Gastrocnemius medialis (tissue), 4 donors: ENCODE results near the gene SPOCK1.

Experiments
- CTCF ChIP-seq, 5 experiments: fragments of 450-650 bp in 3 of 5; fragments of 200-600 bp in 2 of 5; sonication (generic) in 2 of 5; IDR thresholded peaks in 4 of 5; conservative IDR thresholded peaks in 1 of 5; 1 replicate in 4 of 5; 2 replicates in 1 of 5; pipeline ENCODE4 v1.5.1; 2016 to 2019; ENCODE audit warnings: antibody characterized with exemption in 5 of 5, mild to moderate bottlenecking in 3 of 5, moderate library complexity in 3 of 5
- POLR2A ChIP-seq, 2 donors: fragments of 450-650 bp; IDR thresholded peaks; one replicate each; pipeline ENCODE4 v1.6.1; 2017; ENCODE audit warnings: antibody characterized with exemption in 2 of 2, mild to moderate bottlenecking in 2 of 2, moderate library complexity in 2 of 2

DNA sequence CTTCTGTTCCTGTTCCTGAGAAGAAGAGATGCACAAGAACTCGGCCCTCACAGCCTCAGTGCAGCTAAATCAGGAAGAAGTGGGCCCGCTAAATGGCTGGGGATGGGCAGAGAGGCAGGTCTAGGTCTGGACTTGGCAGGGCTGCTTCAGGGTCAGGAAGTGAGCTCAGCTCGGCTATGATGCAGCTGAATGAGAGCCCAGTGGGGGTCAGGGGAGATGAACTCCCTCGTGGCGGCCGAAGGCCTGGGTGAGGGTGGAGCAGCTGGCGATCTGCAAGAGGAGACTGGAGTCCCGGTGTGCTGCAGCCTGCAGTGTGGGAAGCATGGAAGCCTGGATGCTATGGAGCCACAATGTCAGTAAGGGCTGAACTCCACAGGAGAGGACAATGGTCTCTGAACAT, 466.2 kb downstream of the SPOCK1 start:
- no peak for TF ChIP-seq CTCF (IDR thresholded peaks at IDR 0.05 in 4 of 5, conservative IDR thresholded peaks at IDR 0.05 in 1 of 5)
- no peak for TF ChIP-seq POLR2A (IDR thresholded peaks at IDR 0.05)
